HFF-Myc (cell line): ENCODE data around the gene DNAAF9.

Experiments
- DNase-seq: peaks from one replicate; pipeline ENCODE4 v3.0.0-alpha.2; 2011; ENCODE audit warnings: low read depth; ENCODE audit errors: extremely low read depth
- H3K4me3 ChIP-seq: replicated peaks from 2 replicates; pipeline ENCODE4 v1.5.1; 2011; ENCODE audit warnings: low read depth, mild to moderate bottlenecking, control low read depth, low read length
- TF ChIP-seq, protein P1 (sequence below): IDR thresholded peaks from 2 replicates; pipeline ENCODE4 v1.5.1; 2012; ENCODE audit warnings: mild to moderate bottlenecking, low read depth, low read length, control low read depth; ENCODE audit errors: missing control alignments

DNAAF9 gene

DNA sequence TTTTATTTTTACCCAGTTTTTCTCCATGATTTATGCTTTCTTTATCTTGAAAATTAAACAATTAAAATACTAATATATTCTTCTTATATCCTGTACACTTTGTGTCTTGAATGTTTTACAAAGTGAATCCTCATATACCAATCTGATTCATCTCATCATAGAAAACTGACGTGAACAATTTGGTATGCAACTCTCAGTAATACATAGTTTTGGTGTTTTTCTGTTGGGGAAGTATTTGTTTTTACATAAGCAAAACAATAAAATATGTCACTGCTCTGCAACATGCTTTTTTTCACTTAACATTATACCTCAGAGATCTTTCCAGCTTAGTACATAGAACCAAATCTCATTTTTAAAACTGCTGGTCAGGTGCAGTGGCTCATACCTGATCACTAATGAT, 14.7 kb downstream of the DNAAF9 start:
- TF ChIP-seq, protein P1, sequence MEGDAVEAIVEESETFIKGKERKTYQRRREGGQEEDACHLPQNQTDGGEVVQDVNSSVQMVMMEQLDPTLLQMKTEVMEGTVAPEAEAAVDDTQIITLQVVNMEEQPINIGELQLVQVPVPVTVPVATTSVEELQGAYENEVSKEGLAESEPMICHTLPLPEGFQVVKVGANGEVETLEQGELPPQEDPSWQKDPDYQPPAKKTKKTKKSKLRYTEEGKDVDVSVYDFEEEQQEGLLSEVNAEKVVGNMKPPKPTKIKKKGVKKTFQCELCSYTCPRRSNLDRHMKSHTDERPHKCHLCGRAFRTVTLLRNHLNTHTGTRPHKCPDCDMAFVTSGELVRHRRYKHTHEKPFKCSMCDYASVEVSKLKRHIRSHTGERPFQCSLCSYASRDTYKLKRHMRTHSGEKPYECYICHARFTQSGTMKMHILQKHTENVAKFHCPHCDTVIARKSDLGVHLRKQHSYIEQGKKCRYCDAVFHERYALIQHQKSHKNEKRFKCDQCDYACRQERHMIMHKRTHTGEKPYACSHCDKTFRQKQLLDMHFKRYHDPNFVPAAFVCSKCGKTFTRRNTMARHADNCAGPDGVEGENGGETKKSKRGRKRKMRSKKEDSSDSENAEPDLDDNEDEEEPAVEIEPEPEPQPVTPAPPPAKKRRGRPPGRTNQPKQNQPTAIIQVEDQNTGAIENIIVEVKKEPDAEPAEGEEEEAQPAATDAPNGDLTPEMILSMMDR: no peak
- H3K4me3 ChIP-seq: no peak overlapping the region
- DNase-seq: no peak

DNA sequence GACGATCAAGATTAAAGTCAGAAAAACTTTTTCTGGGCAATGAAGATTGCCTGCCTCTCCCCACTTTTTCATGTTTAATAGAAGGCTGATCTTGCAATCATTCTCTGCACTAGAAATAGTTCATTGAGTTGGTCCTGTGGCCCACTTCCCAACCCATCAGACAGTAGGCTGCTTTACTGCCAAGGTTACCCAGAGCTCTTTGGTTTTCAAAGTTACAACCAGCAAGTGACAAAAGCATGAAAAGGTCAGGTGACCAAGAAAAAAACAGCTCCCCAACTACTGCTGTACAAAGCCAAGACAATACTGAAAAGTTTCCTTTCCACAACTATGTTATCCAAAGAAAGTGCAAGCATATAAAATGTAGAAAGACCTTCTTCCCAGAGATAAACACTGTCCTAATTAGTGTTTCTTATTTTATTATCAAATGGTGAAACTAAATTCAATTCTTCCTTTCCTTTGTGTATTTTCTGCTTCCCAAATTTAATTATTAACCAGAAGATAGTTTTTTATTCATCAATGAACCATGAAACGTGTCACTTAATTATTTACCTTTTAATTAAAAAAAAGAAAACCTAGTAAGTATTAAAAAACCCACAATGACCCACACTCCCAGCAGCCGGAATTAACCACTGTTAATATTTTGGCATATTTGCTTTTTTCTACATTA, 16.6 kb downstream of the DNAAF9 start:
- DNase-seq: no peak
- no peak overlapping the region for H3K4me3 ChIP-seq
- TF ChIP-seq, protein P1: no peak

DNA sequence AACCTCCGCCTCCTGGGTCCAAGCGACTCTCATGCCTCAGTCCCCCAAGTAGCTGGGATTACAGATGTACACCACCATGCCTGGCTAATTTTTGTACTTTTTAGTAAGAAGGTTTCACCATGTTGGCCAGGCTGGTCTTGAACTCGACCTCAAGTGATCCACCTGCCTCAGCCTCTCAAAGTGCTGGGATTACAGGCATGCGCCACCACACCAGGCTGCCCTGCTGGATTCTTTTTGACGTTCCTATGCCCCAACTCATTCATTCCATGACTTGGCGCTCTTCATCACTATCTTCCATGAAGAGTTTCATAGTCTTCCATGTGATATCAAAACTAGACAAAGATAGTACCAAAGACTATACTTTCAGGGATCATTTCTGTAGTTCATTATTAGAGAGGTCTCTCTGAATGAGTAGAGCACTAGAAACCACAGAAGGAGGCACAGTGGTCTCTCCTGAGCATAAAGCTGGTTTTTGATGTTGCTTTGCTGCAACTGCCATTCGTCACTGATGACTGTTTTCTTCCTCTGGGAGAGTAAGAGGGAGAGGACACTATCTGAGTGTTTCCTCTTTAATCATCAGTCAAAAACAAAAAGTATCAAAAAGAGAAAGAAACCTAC, 23.5 kb downstream of the DNAAF9 start:
- no peak overlapping the region for H3K4me3 ChIP-seq
- TF ChIP-seq, protein P1: no peak
- DNase-seq: no peak

DNA sequence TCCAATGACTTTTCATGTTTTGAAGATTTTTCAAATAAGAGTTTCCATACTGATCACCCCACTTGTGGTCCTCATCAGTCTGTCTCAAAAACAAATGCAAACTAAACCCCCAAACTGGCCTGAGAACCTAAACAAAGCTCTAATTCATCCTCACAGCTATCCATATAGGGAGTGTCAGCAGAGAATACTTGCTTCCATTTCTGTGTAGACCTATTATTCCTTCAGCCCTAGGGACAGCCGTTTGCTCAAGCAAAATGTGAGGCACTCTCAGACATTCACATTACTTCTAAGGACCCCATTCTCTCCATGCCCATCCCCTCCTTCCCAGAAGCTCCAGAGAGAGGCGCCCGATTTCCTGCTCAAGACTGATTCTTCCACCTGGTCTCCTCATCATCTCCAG, 24.6 kb downstream of the DNAAF9 start:
- no peak for DNase-seq
- H3K4me3 ChIP-seq: no peak overlapping the region
- TF ChIP-seq, protein P1: no peak

DNA sequence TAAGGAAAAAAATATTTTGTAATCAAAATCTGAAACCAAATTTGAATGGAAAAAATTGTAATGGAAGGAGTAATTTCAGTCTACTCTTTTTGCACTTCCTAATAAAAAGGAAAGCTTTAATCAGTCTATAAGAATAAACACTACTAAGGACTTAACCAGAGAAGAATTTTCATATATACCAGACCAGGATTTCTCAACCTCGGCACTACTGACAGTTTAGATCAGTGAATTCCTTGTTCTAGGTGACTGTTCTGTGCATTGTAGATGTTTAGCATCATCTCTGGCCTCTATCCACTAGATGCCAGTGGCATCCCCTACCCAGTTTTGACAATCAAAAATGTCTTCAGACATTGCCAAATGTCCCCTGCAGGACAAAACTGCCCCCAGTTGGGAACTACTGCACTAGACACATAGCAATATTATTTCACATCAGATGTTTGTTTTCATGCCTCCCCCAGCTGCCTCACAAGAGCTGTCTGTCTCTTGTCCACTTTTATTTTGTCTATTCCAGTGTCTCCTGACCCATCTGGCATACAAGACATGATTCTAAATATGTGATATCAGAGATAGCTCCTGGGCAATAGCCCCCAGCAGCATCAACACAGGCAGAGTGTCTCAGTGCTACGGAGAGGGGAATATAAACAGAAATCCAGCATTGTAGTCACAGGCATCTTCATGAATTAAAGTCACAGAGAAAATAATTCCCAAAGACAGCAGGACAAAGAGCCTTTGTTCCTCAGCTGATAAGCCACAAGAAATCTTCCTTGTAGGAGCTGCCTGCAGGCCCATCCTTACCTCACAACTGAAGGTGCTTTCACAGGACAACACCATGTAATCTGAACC, 27.0 kb downstream of the DNAAF9 start:
- no peak for DNase-seq
- H3K4me3 ChIP-seq: no peak overlapping the region
- TF ChIP-seq, protein P1: no peak

DNA sequence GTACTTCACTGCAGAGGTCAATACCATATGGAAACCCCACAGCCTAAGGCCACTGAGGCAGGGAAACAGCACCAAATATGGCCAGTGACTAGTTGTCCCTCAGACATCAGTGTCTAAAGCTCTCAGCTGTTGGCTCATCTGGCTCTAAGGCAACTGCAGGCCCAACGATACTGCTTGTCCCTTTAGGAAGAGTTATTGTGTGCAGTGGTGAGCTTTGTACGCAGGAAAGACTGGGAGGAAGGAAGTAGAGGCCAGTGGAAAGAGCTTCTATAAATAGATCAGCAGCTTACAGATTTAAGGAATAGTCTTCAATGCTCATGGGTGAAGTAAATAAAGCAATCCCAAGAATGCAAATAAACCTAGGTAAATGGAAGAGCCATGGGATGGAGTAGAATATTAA, 29.3 kb downstream of the DNAAF9 start:
- no peak for DNase-seq
- H3K4me3 ChIP-seq: no peak overlapping the region
- TF ChIP-seq, protein P1: no peak
